ENCODE measurements around the gene FBXO42. TPM values are rescaled to one million over a fixed set of nuclear protein-coding genes. Genes with fewer than 3 reads are reported as not detected.

Gene FBXO42
- total and polyA plus RNA-seq, 2 of the 8 experiments (the other 6 are each of a cell fraction or from before 2014, with no cell fraction given), result 15.1 to 17.0 TPM

- Histone ChIP-seq H4K8ac (ENCODE audit: extremely low read depth, insufficient read depth, low read length) (no peak overlapping the region), H2AFZ (ENCODE audit: low read length) (no peak overlapping the region), H3K9ac (replicated peaks in 1 of 4; ENCODE audit: extremely low read depth in 1 of 4, low read depth in 3 of 4, low read length in 3 of 4) (no peak overlapping the region), H4K5ac (ENCODE audit: insufficient read length, low read depth, low read length) (no peak overlapping the region), H3K4me1 (replicated peaks in 1 of 4; ENCODE audit: control insufficient read depth in 3 of 4, insufficient read depth in 4 of 4, low read length in 3 of 4) (no peaks in the 10 kb centered on the region), H3K23me2 (ENCODE audit: low read depth, low read length) (no peaks in the 10 kb centered on the region; the same call in 1 of the 2 replicates), H4K20me1 (replicated peaks in 1 of 2; ENCODE audit: control insufficient read depth in 1 of 2, insufficient read depth in 2 of 2, low read length in 2 of 2) (peaks cover 0 to 2% of the 10 kb centered on the region in 2 experiments), H3K79me1 (ENCODE audit: low read depth, low read length) (no peaks in the 10 kb centered on the region), H3K18ac (ENCODE audit: extremely low read depth, low read length) (no peak overlapping the region), H3K23ac (ENCODE audit: insufficient read length) (no peak overlapping the region), H2BK120ac (replicated peaks; ENCODE audit: low read depth, low read length) (no peak overlapping the region), H2BK20ac (ENCODE audit: low read length) (no peak overlapping the region), H3K27me3 (replicated peaks in 1 of 4; ENCODE audit: control insufficient read depth in 3 of 4, extremely low read depth in 1 of 4, insufficient read depth in 3 of 4, low read length in 3 of 4) (no peaks in the 10 kb centered on the region), H3K4me3 (ENCODE audit: extremely low read depth in 1 of 4, insufficient read depth in 2 of 4, low read depth in 3 of 4, low read length in 4 of 4) (no peak overlapping the region), H4K91ac (replicated peaks; ENCODE audit: insufficient read length, low read length) (no peak overlapping the region), H3K27ac (ENCODE audit: low read depth, low read length) (no peak overlapping the region), H3K79me2 (ENCODE audit: control insufficient read depth in 1 of 2, insufficient read depth in 2 of 2, low read length in 2 of 2) (no peaks in the 10 kb centered on the region), H3K9me3 (ENCODE audit: insufficient read depth in 2 of 2, low read depth in 1 of 2, low read length in 1 of 2) (no peaks in the 10 kb centered on the region), H3K14ac (ENCODE audit: insufficient read length) (no peak overlapping the region), H2AK5ac (ENCODE audit: low read depth, low read length) (no peak overlapping the region), H2BK12ac (ENCODE audit: low read depth, low read length) (no peak overlapping the region), H2BK15ac (ENCODE audit: low read length) (no peak overlapping the region), H3K4me2 (ENCODE audit: insufficient read depth in 1 of 2, low read depth in 2 of 2, low read length in 2 of 2) (no peak overlapping the region), H3K4ac (replicated peaks; ENCODE audit: insufficient read length, low read depth, low read length) (no peak overlapping the region), H3K36me3 (ENCODE audit: control insufficient read depth in 2 of 4, insufficient read depth in 4 of 4, low read length in 3 of 4) (no peaks in the 10 kb centered on the region), H2BK5ac (ENCODE audit: low read depth, low read length) (no peak overlapping the region), H3K56ac (replicated peaks; ENCODE audit: insufficient read length, low read depth, low read length) (no peak overlapping the region)
- TF ChIP-seq KDM1A (IDR thresholded peaks at IDR 0.05; ENCODE audit: borderline replicate concordance, low read length), result no peak
- no peak for TF ChIP-seq MAFK (IDR thresholded peaks at IDR 0.05; ENCODE audit: low read depth, low read length)
- no peak for TF ChIP-seq RFX5 (IDR thresholded peaks at IDR 0.05; ENCODE audit: borderline replicate concordance, low read depth, low read length)
- TF ChIP-seq JUND (IDR thresholded peaks at IDR 0.05; ENCODE audit: low read length), result no peak
- TF ChIP-seq PHF8 (conservative IDR thresholded peaks at IDR 0.05; ENCODE audit: low read depth, low read length), result no peak
- POLR2A ChIA-PET (ENCODE audit: partially characterized antibody), result no interaction called here
- 92% methylated on average over 2 of the region's 2 CpGs; no CpG with 5 or more reads in 1 of the 2 experiments for WGBS, 2 experiments (ENCODE audit: extremely low coverage in 1 of 2, insufficient coverage in 1 of 2, insufficient read length in 1 of 2, insufficient replicate concordance in 2 of 2, low coverage in 1 of 2, low lambda C conversion rate in 2 of 2, missing lambda C conversion rate in 1 of 2)
- no peak for DNase-seq (ENCODE audit: low read depth in 1 of 2, low spot score in 2 of 2)
- FAIRE-seq, result no peak
- CTCF ChIA-PET (ENCODE audit: partially characterized antibody), result interaction anchor here (0.6 to 1.3 kb wide), 6 partner anchors 8 to 1460 kb away, joined by 3 to 4 read pairs (median 3); no protein-coding TSS in a partner anchor
Observed at GRCh38 chr1:16281765-16282164, 70.5 kb downstream of the FBXO42 start.
